ENCODE data around the gene ARHGEF12.
"Not testable (repeated sequence)": the region's sequence is repeated elsewhere in the genome, so short reads cannot be mapped to it uniquely, and the experiment has no call there.

Gene ARHGEF12

GRCh38 chr11:120500414-120501071 lies 164.3 kb downstream of the ARHGEF12 start:
- H3K36me3 ChIP-seq (ENCODE audit: low read depth), result no peaks in the 10 kb centered on the region
- no peak overlapping the region for H3K4me3 ChIP-seq (ENCODE audit: severe bottlenecking)
- no peak overlapping the region for H3K27ac ChIP-seq (ENCODE audit: poor library complexity, severe bottlenecking)
- H3K4me1 ChIP-seq (ENCODE audit: insufficient read depth, poor library complexity, severe bottlenecking), result no peaks in the 10 kb centered on the region
- no peak for TF ChIP-seq CTCF (IDR thresholded peaks at IDR 0.05; ENCODE audit: poor library complexity, severe bottlenecking)
- H3K9me3 ChIP-seq (ENCODE audit: severe bottlenecking), result no peaks in the 10 kb centered on the region
- ATAC-seq (ENCODE audit: low read depth) (peak; percentile 21; the same call in 1 of the 3 replicates), DNase-seq (ENCODE audit: low spot score) (no peak)
- peaks cover 7% of the 10 kb centered on the region for H3K27me3 ChIP-seq (ENCODE audit: insufficient read depth, poor library complexity, severe bottlenecking)

- no peak for DNase-seq (ENCODE audit: low spot score)
- TF ChIP-seq CTCF (IDR thresholded peaks at IDR 0.05; ENCODE audit: poor library complexity, severe bottlenecking), result no peak
- Histone ChIP-seq H3K36me3 (ENCODE audit: low read depth) (no peaks in the 10 kb centered on the region), H3K4me3 (ENCODE audit: severe bottlenecking) (no peak overlapping the region), H3K4me1 (ENCODE audit: insufficient read depth, poor library complexity, severe bottlenecking) (no peaks in the 10 kb centered on the region), H3K27me3 (ENCODE audit: insufficient read depth, poor library complexity, severe bottlenecking) (peaks cover 15% of the 10 kb centered on the region), H3K9me3 (ENCODE audit: severe bottlenecking) (no peaks in the 10 kb centered on the region), H3K27ac (ENCODE audit: poor library complexity, severe bottlenecking) (no peak overlapping the region)
- ATAC-seq (ENCODE audit: low read depth), result no peak
Measured at GRCh38 chr11:120501440-120501839, 165.2 kb downstream of the ARHGEF12 start.

- no peak for DNase-seq (ENCODE audit: low spot score)
- TF ChIP-seq CTCF (IDR thresholded peaks at IDR 0.05; ENCODE audit: poor library complexity, severe bottlenecking), result no peak
- H3K9me3 ChIP-seq (ENCODE audit: severe bottlenecking), result no peaks in the 10 kb centered on the region
- no peak overlapping the region for H3K4me3 ChIP-seq (ENCODE audit: severe bottlenecking)
- no peaks in the 10 kb centered on the region for H3K36me3 ChIP-seq (ENCODE audit: low read depth)
- H3K27ac ChIP-seq (ENCODE audit: poor library complexity, severe bottlenecking), result no peak overlapping the region
- ATAC-seq (ENCODE audit: low read depth), result no peak
- no peaks in the 10 kb centered on the region for H3K4me1 ChIP-seq (ENCODE audit: insufficient read depth, poor library complexity, severe bottlenecking)
- peaks cover 20% of the 10 kb centered on the region for H3K27me3 ChIP-seq (ENCODE audit: insufficient read depth, poor library complexity, severe bottlenecking)
Measured at GRCh38 chr11:120501976-120502755, 166.0 kb downstream of the ARHGEF12 start.

GRCh38 chr11:120503529-120503928 lies 167.3 kb downstream of the ARHGEF12 start:
- H3K27me3 ChIP-seq (ENCODE audit: insufficient read depth, poor library complexity, severe bottlenecking), result peaks cover 20% of the 10 kb centered on the region
- not testable (repeated sequence) for ATAC-seq (ENCODE audit: low read depth); H3K4me1 ChIP-seq (ENCODE audit: insufficient read depth, poor library complexity, severe bottlenecking); DNase-seq (ENCODE audit: low spot score); H3K27ac ChIP-seq (ENCODE audit: poor library complexity, severe bottlenecking); H3K9me3 ChIP-seq (ENCODE audit: severe bottlenecking); H3K4me3 ChIP-seq (ENCODE audit: severe bottlenecking); H3K36me3 ChIP-seq (ENCODE audit: low read depth)

GRCh38 chr11:120505801-120506425 lies 169.7 kb downstream of the ARHGEF12 start:
- Histone ChIP-seq H3K4me3 (ENCODE audit: severe bottlenecking) (no peak overlapping the region), H3K9me3 (ENCODE audit: severe bottlenecking) (no peaks in the 10 kb centered on the region), H3K4me1 (ENCODE audit: insufficient read depth, poor library complexity, severe bottlenecking) (no peaks in the 10 kb centered on the region), H3K27me3 (ENCODE audit: insufficient read depth, poor library complexity, severe bottlenecking) (peaks cover 20% of the 10 kb centered on the region), H3K27ac (ENCODE audit: poor library complexity, severe bottlenecking) (no peak overlapping the region), H3K36me3 (ENCODE audit: low read depth) (no peaks in the 10 kb centered on the region)
- DNase-seq (ENCODE audit: low spot score) (no peak), ATAC-seq (ENCODE audit: low read depth) (no peak)
- no peak for TF ChIP-seq CTCF (IDR thresholded peaks at IDR 0.05; ENCODE audit: poor library complexity, severe bottlenecking)

Data from RWPE2 (cell line).